Measurements from ENCODE around the gene FNDC8.

- TF ChIP-seq POLR2AphosphoS5 (IDR thresholded peaks at IDR 0.05; ENCODE audit: low read depth, low read length) (no peak), POLR2A (IDR thresholded peaks at IDR 0.05; ENCODE audit: low read depth, low read length) (no peak), TAF1 (IDR thresholded peaks at IDR 0.05; ENCODE audit: borderline replicate concordance, low read depth, low read length) (no peak)
Measured at GRCh38 chr17:35167666-35168065, 46.3 kb downstream of the FNDC8 start.

Data from GM12892 (cell line).